Stimulated activated CD8-positive, alpha-beta memory T cell treated with anti-CD3 and anti-CD28 coated beads, Interleukin-7, amount 100 ng/mL, for 48 hours (primary cell): ENCODE data around the gene MBNL3.

ENCODE experiments used
- DNase-seq, 2 donors: peaks; one replicate each; pipeline ENCODE4 v3.0.0-alpha.2; 2020; ENCODE audit warnings: low read depth in 1 of 2; ENCODE audit errors: extremely low read depth in 1 of 2

The MBNL3 gene, protein sequence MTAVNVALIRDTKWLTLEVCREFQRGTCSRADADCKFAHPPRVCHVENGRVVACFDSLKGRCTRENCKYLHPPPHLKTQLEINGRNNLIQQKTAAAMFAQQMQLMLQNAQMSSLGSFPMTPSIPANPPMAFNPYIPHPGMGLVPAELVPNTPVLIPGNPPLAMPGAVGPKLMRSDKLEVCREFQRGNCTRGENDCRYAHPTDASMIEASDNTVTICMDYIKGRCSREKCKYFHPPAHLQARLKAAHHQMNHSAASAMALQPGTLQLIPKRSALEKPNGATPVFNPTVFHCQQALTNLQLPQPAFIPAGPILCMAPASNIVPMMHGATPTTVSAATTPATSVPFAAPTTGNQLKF

DNA sequence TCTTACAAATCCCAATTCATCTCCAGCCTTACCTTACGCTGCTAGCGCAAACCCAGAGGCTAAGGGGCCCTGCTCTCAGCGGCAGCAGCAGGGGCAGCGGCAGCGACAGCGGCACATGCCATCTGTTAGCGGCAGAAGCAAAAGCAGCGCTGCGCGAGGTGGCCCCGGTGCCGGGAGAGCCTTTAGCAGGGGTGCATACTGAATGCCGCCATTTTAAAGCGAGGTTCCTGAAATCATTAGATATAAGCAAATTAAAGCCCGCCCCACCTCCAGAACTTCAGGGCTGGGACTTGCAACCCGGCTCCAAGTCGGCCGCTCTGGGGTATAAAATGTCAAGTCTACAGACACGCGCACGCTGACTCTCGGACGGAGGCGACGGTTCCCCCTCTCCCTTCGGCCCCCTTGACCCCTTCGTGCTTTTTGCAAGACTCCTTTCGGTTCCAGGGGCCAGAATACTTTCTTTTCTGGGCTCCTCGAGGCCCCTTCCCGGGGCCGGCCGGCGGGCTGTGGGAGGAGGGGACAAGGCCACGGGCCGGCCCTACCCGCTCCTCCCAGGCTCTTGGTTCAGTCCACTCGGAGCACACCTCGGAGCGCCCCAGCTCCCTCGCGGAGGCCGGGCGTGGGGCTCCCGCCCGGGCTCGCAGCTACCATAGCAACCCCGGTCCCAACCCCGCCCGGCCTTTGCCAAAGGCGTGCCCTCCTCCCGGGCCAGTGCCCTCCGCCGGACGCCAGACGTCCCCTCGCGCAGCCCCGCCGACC lies at the start of gene MBNL3:
Gene MBNL3 (minus strand): TSS at position 220 of the 759 bp plus-strand sequence. CDS start 49,427 bp downstream, outside the sequence.
- peak in 1 of 2 donors; percentile 29 for DNase-seq

DNA sequence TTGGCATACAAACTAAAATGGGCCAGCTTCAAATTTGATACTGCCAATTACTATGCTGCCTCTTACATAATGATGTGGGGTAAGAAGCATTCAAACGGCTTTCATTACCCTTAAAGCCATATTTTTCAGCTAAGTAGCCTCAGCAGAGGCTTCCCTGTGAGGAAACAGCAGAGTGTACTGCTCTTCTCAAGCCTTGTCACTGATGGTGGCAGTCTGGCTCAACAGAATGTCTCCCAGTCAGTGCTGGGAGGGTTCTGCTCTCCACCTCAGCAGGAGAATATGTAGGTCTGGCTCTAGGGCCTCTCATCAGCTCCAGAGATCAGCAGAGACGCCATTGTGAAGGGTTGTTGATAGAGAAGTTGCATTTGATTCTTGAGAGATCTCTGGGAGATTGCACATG lies 44.6 kb upstream of the MBNL3 start:
- no peak for DNase-seq

DNA sequence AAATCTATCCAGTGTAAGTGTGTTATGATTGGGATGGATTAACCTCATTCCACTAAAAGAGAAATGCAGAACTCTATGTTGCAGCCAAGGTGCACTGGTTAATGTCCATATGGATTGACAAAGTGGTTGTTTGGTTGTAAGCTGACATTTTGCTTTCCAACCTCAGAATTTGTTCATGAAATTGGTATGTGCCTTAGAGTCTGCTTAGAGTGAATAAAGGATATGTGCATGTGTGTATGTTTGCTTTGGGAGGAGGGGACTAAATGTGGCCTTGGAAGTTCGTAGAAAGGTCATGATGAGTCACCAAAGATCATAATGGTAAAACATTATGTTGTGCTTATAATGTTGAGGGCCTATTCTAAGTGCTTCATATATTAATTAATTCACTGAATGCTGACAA lies 44.1 kb upstream of the MBNL3 start:
- DNase-seq = no peak

- DNase-seq = no peak
These were observed 43.3 kb upstream of the MBNL3 start for GRCh38 chrX:132532097-132532496.

DNA sequence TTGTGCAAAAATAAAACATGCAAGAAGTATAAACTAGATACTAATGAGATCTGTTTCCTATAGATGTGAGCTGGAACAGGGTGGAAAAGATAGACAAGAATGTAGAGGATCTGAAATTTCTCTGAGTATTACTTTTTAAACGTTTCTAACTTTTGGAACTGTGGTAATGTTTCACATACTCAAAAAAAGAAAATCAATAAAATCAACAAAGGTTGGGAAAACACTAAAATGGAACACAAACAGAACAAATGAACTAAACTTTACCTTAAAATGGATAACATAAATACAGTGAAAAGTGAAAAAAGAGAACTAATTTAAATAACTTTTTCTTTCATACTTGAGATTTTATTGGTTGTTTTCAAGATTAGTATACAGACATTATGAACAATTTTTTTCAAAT lies 32.0 kb upstream of the MBNL3 start:
- no peak for DNase-seq

- DNase-seq = no peak
These were observed 31.4 kb upstream of the MBNL3 start for GRCh38 chrX:132520213-132520612.

- no peak for DNase-seq
These were observed 29.6 kb upstream of the MBNL3 start for GRCh38 chrX:132518401-132518800.

DNA sequence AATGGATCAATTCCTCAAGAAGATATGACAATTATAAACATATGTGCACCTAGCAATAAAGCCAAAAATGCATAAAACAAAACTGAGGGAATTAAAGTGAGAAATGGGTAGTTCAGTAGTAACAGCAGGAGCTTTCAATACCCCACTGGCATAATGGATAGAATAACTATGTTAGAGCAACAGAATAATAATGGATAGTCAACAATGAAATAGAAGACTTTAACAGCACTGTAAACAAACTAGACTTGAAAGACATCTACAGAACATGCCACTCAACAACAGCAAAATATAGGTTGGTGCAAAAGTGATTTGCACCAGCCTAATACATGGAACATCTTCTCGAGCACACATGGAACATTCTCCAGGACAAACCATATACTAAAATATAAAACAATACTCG lies 20.0 kb upstream of the MBNL3 start:
- no peak for DNase-seq

DNA sequence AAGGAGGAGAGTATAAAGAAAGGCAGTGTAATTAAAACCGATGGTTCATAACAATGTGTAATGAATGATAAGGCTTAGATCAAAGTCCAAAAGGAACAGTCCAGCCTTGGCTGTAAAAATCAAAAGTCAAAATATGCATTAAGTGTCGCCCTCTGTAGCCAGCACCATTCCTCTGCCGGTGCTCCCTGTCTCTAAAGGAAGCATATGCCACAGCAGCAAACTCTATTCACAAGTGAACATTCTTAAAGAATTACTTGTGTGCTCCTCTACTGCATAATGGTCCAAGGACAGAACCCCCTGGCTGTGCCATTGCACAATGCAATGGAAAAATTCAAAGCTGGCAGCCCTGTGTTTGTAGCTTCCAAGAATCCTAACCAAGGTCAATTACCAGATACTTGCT lies 16.3 kb upstream of the MBNL3 start:
- no peak for DNase-seq

- no peak for DNase-seq
These were observed 15.6 kb upstream of the MBNL3 start for GRCh38 chrX:132504417-132504816.

- DNase-seq = no peak
These were observed 12.8 kb upstream of the MBNL3 start for GRCh38 chrX:132501606-132502005.

DNA sequence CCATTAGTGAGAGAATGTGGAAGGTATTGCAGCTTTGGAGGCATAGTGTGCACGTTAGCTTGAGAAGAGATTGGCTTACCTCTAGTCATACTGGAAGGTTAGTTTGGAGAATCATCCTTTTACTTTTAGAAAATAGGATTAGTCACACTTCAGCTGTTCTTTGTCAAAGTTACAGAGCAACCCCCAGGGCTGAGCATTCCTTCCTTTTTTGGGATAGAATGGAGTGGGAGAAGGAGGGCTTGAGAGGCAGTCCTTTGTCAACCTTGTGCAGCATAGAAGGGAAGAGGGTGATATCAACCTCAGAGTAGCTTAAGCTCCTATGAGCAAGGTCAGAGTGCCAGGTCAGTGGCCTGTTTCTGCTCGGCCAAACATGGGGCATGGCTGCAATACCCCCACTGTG lies 8.6 kb upstream of the MBNL3 start:
- DNase-seq = no peak

DNA sequence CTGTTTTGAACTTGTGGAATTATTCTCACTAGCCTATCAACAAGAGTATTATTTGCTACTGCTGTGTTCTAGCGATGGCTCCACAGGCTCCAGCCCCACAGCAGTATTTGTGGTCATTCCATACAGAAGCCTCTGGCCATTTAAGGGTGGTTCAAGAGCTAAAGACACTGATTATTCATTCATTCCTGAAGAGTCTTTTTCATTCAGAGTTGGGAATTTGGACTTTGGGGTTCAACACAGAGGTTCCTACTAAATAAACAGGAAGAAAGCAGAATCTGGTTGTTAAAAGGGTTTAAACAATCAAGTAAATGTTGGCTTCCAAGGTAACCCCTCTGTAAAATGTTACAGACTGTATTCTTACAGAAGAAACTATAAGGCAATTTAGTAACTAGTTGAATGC lies 4.3 kb upstream of the MBNL3 start:
- DNase-seq = no peak

DNA sequence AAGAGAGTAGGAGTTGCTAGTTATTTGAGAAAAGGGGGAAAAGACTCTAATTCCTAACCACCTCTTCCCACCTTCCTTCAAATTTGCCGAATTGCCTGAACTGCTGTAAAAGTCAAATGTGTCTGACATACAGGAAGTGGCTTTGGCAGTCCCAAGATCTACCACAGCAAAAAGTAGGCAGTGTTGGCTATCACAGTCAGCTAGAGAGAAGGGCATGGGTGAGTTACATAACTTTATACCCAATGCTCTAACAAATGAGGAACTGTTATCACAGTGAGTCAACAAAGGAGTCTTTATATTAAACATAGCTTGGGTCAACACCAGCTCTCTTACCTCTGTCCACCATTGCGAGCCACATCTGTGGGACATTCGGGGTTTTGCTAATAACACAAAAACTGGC lies 2.4 kb upstream of the MBNL3 start:
- DNase-seq = no peak

GRCh38 chrX:132489578-132490419 lies 961 bp upstream of the MBNL3 start:
- no peak for DNase-seq

- DNase-seq = no peak
These were observed 595 bp downstream of the MBNL3 start for GRCh38 chrX:132488180-132488705.

DNA sequence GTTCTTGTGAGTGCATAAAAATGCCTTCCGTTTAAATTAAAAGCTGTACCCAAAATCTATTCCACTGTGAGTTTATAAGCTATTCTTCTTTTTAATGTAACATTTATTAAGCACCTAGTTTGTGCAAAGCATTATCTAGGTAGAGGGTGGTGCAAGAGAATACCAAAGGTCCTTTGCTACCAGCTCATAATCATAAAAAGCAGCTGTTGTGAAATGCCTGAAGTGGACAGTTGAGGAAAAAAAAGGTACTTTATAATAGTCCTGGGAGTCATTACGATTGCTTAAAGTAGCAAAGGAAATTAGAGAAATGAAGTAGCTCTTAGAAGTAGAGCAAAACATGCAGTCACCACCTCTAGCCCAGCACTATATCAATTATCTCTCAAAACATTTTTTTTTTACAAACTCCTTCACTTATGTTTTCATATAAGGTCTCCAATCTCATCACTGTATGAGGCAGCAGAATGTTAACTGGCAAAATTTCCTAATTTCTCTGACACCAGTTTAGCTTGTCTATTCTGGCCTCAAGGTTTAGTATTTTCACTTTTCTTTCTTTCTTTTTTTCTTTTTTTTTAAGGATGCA lies 2.1 kb downstream of the MBNL3 start:
- DNase-seq = no peak

GRCh38 chrX:132483951-132484350 lies 4.9 kb downstream of the MBNL3 start:
- DNase-seq = no peak

DNA sequence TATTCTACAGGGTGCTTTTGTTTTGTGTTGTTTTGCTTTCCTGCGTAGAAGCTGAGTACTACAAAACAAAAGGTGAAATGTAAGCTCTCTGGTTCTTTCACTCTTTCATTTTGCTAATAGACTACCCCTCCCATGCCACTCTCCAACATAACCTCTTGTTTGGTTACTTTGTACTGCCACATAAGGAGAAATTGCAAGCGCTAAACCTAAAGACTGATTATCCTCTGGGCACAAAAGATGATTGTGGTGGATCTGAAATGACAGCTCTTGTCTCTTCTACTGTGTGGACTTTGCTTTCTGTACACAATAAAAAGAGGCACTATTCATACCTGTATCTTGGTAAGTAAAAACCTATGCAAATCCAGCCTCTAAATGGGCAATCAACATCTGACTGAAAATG lies 5.3 kb downstream of the MBNL3 start:
- no peak for DNase-seq

DNA sequence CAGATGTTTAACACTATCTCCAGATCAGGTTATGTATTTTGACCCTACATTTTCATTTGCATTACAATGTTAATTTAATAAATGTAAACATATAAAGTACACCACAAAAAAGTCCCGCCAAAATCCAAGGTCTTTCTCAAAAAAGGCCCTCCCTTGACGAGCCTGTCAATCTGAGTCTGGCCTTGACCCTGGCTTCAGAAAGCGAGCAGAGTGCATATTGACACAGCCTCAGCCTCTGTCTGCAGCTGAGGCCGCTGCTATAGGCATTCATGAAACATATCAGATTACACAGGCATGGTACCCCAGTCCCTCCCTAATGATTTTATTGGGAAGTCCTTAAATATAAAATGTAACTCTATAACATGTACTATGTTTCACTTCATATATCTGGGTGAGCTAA lies 6.2 kb downstream of the MBNL3 start:
- DNase-seq = no peak

- no peak for DNase-seq
These were observed 7.4 kb downstream of the MBNL3 start for GRCh38 chrX:132481449-132481848.
